Liver (tissue), 3 donors: ENCODE measurements around the gene SLC25A13.

Experiments
- ATF3 ChIP-seq: IDR thresholded peaks from 2 replicates; pipeline ENCODE4 v1.6.1; 2016; ENCODE audit warnings: antibody characterized with exemption
- JUND ChIP-seq, 2 donors: IDR thresholded peaks; 2 replicates each; pipeline ENCODE4 v1.6.1; 2016; ENCODE audit warnings: antibody characterized with exemption in 2 of 2
- REST ChIP-seq: IDR thresholded peaks from 2 replicates; pipeline ENCODE4 v1.6.1; 2016; ENCODE audit warnings: antibody characterized with exemption, mild to moderate bottlenecking
- TAF1 ChIP-seq: conservative IDR thresholded peaks from 2 replicates; pipeline ENCODE4 v1.6.1; 2016; ENCODE audit warnings: antibody characterized with exemption, mild to moderate bottlenecking
- TF ChIP-seq, protein P1 (sequence below): fragments of 150-350 bp; IDR thresholded peaks from 2 replicates; pipeline ENCODE4 v1.5.1; 2017; ENCODE audit warnings: improper control_type of control experiment, low read depth, low read length; ENCODE audit not compliant: missing input control
- donor health status: healthy.
- donor health status: healthy.

DNA sequence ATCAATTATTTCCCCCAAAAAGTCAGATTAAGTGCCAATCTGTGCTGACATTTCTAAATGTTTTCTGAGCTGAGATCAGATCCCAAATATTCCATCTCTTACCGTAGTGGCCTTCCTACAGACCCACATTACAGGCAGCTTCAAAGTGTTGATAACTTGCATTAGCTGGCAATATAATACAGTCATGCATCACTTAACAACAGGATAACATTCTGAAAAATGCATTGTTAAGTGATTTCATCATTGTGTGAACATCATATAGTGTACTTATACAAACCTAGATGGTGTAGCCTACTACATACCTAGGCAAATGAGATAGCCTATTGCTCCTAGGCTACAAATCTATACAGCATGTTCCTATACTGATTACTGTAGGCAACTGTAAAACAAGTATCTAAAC, 22.4 kb downstream of the SLC25A13 start:
- TF ChIP-seq, protein P1, sequence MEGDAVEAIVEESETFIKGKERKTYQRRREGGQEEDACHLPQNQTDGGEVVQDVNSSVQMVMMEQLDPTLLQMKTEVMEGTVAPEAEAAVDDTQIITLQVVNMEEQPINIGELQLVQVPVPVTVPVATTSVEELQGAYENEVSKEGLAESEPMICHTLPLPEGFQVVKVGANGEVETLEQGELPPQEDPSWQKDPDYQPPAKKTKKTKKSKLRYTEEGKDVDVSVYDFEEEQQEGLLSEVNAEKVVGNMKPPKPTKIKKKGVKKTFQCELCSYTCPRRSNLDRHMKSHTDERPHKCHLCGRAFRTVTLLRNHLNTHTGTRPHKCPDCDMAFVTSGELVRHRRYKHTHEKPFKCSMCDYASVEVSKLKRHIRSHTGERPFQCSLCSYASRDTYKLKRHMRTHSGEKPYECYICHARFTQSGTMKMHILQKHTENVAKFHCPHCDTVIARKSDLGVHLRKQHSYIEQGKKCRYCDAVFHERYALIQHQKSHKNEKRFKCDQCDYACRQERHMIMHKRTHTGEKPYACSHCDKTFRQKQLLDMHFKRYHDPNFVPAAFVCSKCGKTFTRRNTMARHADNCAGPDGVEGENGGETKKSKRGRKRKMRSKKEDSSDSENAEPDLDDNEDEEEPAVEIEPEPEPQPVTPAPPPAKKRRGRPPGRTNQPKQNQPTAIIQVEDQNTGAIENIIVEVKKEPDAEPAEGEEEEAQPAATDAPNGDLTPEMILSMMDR: no peak
- TF ChIP-seq TAF1 (no peak), ATF3 (no peak), JUND (IDR thresholded peaks at IDR 0.05) (no peak), REST (no peak)
